GM18858 (cell line): ENCODE measurements around the gene HOXD10.

Experiments
- ATAC-seq: cut with Tn5 transposase; IDR thresholded peaks from one replicate; pipeline ENCODE4 v1.9.1; 2021; ENCODE audit not compliant: unreplicated experiment

The HOXD10 gene

GRCh38 chr2:176160986-176161824 is 44.6 kb downstream of the HOXD10 start:
- ATAC-seq, result no peak

GRCh38 chr2:176161825-176162626 is 45.4 kb downstream of the HOXD10 start:
- ATAC-seq, result no peak

GRCh38 chr2:176162911-176163671 is 46.5 kb downstream of the HOXD10 start:
- ATAC-seq, result no peak

GRCh38 chr2:176163672-176164056 is 47.1 kb downstream of the HOXD10 start:
- no peak for ATAC-seq

DNA sequence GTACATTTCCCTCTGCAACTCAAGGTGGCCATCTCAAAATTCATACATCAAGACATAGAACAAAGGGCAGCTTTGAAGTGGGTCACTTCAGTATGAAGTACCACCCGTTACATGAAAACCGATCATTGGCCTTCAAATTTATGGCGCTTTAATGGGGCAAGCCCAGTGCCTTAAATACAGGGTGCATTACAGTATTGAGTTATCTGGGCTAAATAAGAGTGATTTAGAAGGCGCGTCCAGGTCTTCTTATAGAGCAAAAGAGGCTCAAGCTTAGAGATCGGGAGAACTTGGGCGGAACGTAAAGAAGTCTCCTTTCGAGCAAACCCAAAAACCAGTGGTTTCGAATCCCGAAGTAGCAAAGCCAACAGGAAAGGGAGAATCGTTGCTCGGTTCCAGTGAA is 47.6 kb downstream of the HOXD10 start:
- ATAC-seq, result no peak

DNA sequence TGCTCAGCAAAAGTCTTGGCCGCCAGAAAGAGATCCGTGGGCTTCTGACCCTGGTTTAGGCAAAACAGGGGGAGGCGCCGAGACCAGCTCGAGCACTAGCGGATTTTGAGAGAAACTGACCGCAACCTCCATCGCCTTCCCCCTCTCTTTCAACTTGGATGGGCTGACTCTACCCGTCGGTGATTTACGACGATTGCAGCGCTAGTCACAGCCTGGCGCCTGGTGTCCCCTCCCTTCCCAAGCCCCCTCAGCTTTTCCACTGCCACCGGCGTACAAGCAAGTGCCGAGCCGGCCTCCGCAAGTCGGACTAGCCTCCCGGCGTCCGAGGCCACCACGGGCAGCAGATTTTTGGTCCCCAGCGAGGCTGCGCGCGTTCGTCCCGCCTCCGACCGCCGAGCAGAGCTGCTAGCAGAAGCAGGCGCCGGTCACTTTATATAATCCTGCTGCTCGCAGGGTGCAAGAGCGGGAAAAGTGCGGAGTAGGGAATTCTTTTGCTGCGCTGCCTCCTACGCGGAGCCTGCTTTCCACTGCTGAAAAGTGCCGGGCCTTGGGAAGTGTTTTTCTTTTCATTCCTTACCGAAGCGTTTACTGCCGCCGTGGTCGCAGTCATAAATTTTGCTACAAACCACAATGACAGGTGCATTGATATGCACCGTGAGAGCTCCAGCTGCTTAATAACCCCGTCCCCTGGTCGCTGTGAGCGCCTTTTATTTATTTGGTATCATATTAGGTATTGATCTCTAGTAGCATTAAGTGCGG is 48.2 kb downstream of the HOXD10 start:
- no peak for ATAC-seq

DNA sequence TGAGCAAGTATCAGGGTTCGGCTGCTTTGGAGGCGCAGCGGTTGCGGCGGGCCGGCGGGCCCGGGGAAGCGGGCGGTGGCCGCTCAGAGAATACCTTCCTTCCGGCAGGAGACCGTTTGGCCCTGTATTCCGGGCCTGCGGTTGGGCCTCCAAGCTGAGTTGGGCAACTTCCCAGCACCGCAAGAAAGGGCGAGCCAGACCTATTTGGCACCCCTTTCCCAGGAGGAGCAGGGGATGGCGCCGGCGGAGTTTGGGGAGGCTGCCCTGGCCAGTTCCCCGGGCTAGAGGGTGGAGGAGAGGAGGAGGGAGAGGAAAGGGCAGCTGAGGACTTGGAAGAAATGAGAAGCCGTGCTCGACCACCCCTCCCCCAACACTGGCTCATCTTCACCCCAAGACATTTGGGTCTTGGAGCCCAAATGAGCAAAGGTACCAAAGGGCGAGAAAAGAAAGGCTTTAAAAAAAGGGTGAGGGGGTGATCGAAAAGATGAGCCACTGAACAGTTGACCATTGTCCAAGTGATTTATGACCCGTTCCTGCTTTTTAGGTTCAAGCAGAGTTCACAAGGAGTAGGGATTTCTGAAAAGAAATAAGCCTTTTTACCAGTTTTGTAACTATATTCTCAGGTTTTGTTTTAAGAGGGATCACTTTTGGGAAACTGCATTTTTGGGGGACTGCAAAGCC is 48.9 kb downstream of the HOXD10 start:
- ATAC-seq, result no peak

GRCh38 chr2:176166272-176166671 is 49.7 kb downstream of the HOXD10 start:
- ATAC-seq, result no peak

- ATAC-seq, result no peak
These were observed 50.8 kb downstream of the HOXD10 start for GRCh38 chr2:176167398-176167797.

- no peak for ATAC-seq
These were observed 52.6 kb downstream of the HOXD10 start for GRCh38 chr2:176169181-176169580.
